D341Med (cell line): Measurements from ENCODE around the gene PCNT.
"Not testable (repeated sequence)": the region's sequence is repeated elsewhere in the genome, so short reads cannot be mapped to it uniquely, and the experiment has no call there.

ENCODE experiments used
- DNase-seq: peaks from one replicate; pipeline ENCODE4 v3.0.0; 2012; ENCODE audit warnings: low spot score

Gene PCNT

DNA sequence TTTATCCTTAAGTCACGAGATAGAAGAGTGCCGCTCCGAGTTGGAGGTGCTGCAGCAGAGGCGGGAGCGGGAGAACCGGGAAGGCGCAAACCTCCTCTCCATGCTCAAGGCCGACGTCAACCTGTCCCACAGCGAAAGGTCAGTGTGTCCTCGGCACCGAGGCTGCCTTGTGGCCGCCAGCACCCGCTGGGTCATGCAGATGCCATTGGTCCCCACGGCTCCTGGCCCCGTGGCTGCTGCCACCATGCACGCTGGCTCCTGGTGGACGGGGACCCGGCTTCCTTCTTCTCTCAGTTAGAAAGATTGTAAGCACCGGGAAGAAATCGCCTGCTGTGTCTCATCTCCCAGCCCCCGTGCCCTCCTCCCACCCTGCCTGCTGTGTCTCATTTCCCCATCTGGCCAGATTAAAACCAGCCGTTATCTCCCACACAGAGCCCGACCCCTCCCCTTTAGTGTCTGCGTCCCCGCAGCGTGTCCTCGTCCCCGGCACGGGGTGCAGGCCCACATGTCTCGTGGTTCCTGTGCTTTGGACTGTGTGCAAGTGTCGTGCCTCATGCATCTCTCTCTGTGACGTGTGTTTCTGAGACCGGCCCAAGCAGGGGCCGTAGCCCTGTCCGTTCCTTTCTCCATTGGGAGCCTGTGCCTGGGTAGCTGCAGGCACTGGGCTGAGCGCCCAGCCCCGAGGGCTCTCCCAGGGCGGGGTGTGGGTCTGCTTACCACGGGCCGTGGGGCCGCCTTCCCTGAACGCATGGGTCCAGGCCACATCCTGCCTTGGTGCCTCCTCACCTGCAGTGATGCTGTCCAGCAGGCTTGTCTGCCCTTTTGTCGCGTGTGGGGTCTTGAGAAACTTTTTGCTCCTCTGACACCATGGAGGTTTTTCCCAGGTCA lies 62.1 kb downstream of the PCNT start:
- DNase-seq = peak; percentile 65

DNA sequence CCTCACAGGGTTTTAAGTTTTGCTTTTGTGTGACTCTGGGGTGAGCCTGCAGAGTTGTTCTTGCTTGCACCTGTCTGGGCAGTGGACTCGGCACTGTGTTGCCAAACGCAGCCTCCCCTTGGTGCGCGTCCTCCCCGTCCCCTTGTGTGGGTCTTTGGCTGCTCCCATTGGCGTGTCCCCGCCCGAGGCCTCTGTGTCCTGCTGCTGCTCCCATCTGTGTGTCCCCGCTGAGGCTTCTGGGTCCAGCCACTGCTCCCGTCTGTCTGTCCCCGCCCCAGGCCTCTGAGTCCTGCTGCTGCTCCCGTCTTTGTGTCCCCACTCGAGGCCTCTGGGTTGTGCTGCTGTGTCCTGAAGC lies 62.8 kb downstream of the PCNT start:
- DNase-seq = peak; percentile 27

DNA sequence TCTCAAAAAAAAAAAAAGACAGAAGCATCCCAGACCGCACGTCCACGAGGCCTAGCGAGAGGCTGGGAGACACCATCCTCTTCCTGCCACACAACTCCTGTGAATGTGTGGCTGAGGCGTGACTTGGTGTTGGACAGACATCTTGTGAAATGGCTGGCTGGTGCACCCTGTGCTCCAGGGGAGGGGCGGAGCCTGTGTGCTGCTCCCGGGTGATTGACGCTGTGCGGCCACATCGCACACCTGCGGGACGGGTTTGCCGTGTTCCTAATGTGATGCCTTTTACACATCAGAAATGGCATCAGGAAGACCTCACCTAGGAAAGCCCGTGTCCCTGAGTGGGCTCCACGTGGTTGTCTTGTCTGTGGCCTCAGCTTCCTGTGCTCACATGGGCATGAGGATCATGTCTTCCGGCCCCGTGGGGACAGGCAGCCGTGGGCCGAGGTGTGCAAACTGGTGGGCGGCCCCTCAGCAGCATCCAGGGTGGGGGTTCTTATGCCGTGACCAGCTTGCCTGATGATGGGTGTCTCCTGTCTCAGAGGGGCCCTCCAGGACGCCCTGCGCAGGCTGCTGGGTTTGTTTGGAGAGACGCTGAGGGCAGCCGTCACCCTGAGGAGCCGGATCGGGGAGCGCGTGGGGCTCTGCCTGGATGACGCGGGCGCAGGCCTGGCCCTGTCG lies 64.4 kb downstream of the PCNT start:
- DNase-seq = peak; percentile 27

DNA sequence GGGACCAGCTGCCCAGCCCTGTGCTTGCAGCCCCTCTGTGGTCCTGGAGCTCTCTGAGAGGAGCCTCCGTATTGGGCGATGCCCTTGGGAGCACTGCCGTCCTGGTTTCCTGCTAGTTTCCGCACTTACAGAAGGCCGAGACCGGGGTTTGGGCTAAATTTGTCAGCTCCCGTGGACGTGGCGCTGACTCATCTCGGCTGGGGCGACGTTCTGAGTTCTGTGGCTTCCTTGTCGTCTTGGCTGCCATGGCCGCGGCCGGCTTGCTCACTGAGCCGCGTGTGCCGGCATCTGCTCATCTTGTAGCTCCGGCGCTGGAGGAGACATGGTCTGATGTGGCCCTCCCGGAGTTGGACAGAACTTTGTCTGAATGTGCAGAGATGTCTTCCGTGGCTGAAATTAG lies 64.9 kb downstream of the PCNT start:
- peak; percentile 19 for DNase-seq

DNA sequence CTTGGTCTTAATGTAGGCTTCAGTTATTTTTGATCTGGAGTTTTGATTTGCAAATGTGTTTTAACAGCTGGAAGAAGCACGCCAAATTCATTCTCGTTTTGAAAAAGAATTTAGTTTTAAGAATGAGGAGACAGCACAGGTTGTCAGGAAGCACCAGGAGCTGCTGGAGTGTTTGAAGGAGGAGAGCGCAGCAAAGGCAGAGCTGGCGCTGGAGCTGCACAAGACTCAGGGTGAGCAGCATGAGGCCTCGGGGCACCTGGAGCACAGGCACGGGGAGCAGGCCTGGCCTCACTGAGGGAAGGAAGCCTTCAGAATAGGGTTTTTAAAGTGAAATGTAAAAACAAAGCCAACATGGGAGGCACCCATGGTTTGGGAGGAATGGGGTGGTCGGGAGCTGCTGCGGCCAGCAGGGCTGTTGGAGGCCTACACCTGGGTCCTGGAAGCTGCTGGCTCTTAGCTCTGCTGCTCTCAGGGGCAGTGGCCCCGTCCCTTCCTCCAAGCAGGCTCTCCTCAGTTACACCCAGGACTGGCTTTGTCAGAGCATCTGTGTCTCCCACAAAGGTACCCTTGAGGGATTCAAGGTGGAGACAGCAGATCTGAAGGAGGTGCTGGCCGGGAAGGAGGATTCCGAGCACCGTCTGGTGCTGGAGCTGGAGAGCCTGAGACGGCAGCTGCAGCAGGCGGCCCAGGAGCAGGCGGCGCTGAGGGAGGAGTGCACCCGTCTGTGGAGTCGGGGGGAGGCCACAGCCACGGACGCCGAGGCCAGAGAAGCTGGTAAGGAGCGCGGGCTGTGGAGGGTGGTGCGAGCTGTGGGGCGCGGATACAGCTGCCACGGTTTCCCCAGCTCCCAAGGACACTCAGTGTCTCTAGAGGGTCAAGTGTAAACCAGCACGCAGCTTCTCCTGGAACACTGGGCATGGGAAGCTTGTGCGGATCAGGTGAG lies 66.9 kb downstream of the PCNT start:
- no peak for DNase-seq

DNA sequence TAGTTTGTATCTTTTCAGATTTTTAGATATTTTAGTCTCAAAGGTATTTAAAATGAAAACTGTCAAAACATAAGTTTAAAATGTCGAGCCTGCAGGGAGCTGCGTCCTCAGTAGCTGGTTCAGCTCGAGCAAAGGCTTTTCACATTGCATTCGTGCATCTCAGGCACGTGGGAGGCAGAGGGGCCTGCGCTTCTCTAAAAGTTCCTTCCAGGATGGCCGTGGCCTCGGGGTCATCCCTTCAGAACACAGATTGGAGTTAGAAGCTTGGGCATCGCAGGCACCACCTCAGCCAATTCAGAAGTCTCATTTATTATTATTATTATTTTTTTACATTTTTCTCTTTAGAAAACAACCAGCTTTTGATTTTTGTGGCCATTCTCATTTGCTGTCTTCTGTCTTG lies 67.8 kb downstream of the PCNT start:
- DNase-seq = no peak

DNA sequence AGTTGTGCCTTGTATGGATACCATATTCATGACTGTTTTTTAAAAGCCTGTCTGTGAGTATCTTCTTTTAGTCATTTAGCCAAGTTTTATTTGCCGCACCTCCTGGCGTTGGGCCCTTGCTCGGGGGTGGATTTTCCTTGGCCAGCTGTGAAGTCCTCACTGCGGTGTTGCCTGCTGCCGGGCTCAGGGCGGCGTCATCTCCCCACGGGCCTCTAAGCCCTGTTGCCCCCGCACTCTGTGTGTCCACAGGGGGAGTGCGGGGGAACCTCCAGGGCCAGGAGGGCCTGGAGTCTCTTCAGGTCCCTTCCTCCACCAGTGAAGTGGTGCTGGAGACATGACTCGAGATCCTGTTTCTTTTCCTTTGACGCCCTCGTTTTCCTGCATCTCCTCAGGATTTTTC lies 69.0 kb downstream of the PCNT start:
- peak; percentile 64 for DNase-seq

DNA sequence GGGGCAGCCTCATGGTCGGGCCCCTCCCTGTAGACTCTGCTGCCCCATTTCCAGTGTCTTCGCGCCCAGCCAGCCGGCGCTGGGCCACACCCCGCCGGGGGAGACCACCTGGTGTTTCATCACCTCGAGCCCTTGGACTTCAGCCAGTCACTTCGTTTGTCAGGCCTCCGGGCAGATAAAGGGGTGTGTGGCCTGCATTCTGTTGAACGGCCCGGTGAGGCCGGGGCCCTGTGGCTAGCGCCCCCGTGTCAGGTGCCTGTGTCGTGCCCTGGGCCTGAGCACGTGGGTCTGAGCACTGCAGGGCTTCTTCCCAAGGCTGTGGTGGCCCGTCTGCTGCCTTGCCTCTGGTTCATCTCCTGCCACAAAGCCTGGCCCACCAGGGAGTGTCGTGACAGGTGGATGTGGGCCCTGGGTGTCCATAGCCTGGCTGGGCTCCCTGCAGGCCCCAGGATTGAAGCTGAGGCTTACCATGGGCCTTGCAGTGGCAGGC lies 69.5 kb downstream of the PCNT start:
- no peak for DNase-seq

DNA sequence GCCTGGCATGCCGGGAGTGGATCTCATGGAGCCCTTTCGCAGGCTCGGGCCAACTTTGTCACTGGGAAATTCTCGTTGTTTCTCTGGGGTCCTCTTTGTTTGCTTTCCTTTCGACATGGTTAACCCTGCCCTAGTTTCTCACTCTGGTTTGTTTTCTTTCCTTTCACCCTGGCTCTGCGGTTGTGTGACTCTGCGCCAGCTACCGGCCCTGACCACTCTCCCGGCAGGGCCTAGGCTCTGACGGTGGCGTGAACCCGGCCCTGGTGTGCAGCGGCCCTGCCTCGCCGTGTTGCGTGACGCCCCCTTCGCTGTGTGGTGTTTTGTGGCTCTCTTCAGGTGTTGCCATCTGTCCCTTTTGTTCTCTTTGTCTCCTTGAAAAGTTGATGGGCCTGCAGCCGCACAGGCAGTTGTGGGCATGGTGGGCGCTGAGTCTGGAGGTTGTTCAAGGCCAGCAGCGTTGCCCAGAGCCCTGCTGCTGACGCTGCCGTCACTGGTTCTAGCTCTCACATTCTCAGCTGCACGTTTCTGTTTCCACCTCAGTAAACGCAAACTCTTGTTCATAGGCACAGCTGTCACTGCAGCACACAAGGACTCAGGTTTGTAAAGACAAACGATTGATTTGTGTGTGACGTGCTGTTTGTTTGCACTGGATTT lies 70.1 kb downstream of the PCNT start:
- DNase-seq = no peak

DNA sequence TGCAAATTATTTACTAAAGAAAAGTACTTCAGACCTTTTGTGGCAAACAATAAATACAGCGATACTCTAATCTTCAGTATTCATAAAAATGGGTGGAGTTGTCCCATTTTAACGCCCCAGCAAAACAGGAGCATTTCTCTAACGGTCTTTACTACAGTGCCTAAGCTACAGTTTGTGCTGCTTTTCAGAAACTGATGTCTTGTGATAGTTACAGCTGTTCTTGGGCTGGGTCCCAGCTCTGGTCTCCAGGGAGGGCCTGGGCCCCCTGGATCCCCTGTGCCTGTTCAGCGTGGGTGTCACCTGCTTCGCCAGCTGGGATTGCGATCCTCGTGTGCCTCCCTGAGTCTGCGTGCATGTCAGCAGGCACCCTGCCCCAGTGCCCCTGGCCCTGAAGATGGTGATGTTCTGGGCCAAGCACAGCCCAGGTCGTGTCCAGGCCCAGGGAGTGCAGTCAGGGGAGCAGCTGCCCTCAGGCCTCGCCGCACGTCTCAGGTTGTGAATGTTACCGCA lies 70.7 kb downstream of the PCNT start:
- peak; percentile 66 for DNase-seq

DNA sequence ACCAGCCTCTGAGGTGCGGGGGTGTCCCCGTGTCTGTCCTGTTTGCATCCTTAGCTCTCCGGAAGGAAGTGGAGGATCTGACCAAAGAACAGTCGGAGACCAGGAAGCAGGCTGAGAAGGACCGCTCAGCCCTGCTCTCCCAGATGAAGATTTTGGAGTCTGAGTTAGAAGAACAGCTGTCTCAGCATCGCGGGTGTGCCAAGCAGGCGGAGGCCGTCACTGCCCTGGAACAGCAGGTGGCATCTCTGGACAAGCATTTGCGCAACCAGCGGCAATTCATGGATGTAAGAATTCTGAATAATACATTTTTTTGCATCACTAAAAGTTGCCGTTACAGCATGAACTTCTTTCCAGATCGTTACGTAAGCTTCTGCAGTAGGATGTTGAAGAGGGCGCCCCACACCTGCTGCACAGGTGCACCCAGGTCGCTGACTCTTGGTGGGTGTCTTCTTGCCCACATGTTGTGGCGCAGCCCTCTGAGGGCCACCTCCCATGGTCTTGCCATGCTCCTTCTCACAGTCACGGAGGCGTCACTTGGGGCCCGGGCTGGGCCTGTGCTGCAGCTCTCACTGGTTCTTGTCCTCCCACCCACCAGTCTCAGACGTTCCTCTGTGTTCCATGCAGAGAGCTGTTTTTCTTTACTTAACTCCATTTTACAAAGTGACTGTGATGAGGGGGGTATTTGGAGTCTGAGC lies 73.4 kb downstream of the PCNT start:
- no peak for DNase-seq

DNA sequence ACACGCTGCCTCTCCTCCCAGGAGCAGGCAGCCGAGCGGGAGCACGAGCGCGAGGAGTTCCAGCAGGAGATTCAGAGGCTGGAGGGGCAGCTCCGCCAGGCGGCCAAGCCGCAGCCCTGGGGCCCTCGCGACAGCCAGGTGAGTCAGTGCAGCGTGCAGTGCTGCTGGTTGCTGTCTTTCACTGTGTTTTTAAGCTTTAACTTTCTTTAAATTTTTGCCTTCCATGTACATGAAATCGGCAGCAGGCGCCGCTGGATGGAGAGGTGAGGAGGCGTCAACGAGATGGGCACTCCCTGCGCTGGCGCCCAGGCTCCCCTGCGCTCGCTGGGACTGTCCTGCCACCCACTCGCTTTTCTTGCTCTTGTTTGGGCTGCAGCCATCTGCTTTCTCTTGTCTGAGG lies 74.0 kb downstream of the PCNT start:
- DNase-seq = no peak

DNA sequence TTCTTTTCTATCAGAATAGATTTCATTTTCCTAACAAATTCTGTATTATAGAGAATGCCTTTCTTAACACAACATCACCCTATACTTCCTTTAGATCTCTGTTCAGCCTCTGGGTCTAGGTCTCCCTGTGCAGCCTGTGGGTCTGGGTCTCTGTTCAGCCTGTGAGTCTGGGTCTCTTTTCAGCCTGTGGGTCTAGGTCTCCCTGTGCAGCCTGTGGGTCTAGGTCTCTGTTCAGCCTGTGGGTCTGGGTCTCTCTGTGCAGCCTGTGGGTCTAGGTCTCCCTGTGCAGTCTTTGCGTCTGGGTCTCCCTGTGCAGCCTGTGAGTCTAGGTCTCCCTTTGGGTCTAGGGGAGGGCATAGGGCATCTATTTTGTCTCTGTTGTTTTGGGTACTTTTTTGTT lies 75.2 kb downstream of the PCNT start:
- DNase-seq = no peak

DNA sequence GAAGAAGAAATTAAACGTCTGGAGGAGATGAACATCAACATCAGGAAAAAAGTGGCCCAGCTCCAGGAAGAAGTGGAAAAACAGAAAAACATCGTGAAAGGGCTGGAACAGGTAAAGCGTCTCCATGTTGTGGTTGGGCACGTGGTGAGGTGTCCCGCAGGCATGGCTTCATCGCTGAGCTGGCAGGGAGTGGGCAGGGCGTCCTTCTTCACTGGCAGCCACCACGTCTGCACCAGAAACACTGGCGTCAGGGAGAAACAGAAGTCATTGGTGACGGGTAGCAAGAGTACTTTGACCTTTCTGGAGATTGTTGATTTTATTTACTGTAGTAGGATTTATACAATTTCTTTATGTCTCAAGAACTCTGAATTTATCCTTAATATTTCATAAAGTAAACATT lies 75.7 kb downstream of the PCNT start:
- no peak for DNase-seq

DNA sequence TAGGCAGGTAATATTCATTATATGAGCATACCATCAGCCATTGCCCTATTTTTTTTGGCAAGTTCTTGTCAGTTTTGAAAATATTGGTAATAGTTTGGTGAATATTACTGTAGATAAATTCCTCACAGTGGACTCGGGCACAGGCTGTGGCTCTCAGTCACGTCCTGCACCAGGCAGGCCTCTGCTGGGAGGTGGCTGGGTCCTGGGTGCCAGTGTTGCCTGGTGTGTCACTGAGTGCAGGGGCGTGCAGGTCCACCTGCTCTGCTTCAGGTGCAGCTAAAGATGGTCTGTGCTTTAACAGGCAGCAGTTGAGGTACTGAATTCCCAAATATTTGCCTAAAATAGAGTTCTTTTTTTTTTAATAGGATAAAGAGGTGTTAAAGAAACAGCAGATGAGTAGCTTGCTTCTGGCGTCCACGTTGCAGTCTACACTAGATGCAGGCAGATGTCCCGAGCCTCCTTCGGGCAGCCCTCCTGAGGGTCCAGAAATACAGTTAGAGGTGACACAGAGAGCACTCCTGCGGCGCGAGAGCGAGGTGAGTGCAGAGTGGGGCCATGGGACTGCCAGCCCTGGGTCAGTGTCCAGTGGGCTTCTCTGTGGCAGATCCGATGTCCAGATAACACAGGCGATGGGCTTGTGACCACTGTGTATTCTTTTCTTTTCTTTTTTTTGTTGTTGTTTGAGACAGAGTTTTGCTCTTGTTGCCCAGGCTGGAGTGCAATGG lies 77.4 kb downstream of the PCNT start:
- DNase-seq = no peak

DNA sequence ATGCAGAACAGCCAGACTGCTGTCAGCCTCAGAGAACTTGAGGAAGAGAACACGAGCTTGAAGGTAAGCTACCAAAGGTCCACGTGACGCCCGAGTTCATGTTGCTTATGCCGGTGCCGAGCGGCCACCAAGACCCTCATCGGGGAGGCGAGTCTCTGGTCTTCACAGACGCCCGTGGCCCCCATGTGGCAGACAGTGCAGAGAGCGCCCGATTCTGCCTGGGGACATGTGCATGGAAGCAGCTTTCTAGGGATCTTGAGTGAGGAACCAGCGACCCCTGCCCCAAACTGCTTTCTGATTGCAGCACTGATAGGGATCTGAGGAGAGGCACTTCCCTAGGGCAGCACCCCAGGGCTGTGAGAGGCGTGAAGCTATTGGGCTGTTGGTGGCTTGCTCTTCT lies 78.5 kb downstream of the PCNT start:
- no peak for DNase-seq

DNA sequence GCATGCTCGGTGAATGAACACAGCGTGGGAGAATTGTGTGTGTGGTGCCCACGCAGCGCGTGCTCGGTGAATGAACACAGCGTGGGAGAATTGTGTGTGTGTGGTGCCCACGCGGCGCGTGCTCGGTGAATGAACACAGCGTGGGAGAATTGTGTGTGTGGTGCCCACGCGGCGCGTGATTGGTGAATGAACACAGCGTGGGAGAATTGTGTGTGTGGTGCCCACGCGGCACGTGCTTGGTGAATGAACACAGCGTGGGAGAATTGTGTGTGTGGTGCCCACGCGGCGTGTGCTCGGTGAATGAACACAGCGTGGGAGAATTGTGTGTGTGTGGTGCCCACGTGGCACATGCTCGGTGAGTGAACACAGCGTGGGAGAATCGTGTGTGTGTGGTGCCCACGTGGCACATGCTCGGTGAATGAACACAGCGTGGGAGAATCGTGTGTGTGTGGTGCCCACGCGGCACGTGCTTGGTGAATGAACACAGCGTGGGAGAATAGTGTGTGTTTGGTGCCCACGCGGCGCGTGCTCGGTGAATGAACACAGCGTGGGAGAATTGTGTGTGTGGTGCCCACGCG lies 79.4 kb downstream of the PCNT start:
- not testable (repeated sequence) for DNase-seq

DNA sequence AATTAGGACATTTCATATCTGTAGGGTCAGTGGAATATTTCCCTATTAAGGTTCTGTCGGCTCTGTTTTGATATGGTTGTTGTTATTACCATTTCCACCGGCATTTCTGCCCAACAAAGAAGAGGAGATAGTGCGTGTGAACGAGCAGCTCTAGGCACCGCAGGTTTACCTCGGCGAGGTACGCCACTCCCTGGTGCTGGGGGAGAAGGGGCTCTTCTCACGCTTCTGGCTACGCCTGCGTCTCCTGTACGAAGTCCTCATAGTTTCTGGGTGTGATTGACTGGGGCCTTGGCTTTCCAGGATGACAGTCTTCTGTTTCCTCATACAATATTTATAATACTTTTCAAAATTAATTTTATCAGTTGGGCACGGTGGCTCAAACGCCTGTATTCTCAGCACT lies 80.3 kb downstream of the PCNT start:
- DNase-seq = no peak

DNA sequence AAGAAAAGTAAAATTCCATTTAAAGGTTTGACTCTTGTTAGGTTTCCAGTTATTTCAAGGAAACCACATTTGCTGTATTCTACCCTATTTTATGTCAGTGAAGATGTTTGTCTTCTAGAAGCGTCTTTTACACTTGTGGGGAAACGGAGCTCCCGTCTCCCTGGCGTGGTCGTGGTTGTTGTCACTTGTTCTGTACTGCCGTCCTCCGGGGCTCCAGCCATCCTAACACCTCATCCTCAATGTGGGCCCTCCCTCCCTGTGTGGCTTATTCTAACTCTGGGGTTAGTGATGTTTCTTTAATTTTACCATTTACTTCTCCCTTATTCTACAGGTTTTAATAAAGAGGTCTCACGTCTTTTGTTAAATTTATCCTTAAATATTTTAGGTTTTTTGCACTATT lies 82.0 kb downstream of the PCNT start:
- DNase-seq = no peak
